Measurements from ENCODE around the gene RBM5. TPM values are rescaled to one million over a fixed set of nuclear protein-coding genes. Genes with fewer than 3 reads are reported as not detected.

RBM5 gene
- total and polyA plus RNA-seq, 10 of the 15 experiments (the other 5 are each of a cell fraction or from before 2014, with no cell fraction given) = 35.1 to 347 (median 111) TPM

- Histone ChIP-seq H3K4me3 (no peak overlapping the region), H3K36me3 (ENCODE audit: control insufficient read depth in 2 of 2, insufficient read depth in 2 of 2, low read length in 1 of 2) (peaks cover 0 to 2% of the 10 kb centered on the region in 2 experiments; a peak in 1 of 4 replicates), H3K4me2 (ENCODE audit: control insufficient read depth, insufficient read depth) (no peak overlapping the region), H3K79me2 (ENCODE audit: control insufficient read depth, insufficient read depth, low read length) (no peaks in the 10 kb centered on the region), H3K9ac (ENCODE audit: control insufficient read depth, insufficient read depth, low read length) (no peak overlapping the region), H3K9me3 (replicated peaks; ENCODE audit: control insufficient read depth, insufficient read depth, low read length) (no peaks in the 10 kb centered on the region), H3K27me3 (replicated peaks in 1 of 2; ENCODE audit: control insufficient read depth in 2 of 2, insufficient read depth in 2 of 2, low read length in 1 of 2) (no peaks in the 10 kb centered on the region), H3K27ac (ENCODE audit: control insufficient read depth, insufficient read depth) (no peak overlapping the region), H4K20me1 (ENCODE audit: control insufficient read depth, insufficient read depth) (no peaks in the 10 kb centered on the region), H2AFZ (ENCODE audit: control insufficient read depth, low read depth, low read length) (no peak overlapping the region), H3K4me1 (ENCODE audit: control insufficient read depth, insufficient read depth, low read length) (no peaks in the 10 kb centered on the region)
- in situ Hi-C loops (cut with MboI) = no loop called here
- ChIA-PET CTCF (interaction anchor here (1.0 kb wide), 1 partner anchor 134 kb away, joined by 3 read pairs; no protein-coding TSS in a partner anchor), SMC1A (ENCODE audit: uncharacterized antibody, unreplicated experiment) (no interaction called here), RAD21 (ENCODE audit: unreplicated experiment) (no interaction called here), POLR2A (interaction anchor here (0.7 kb wide), 1 partner anchor 109 kb away, joined by 3 read pairs; no protein-coding TSS in a partner anchor)
- FAIRE-seq (no peak), DNase-seq (ENCODE audit: low read depth, low spot score) (no peak), ATAC-seq (no peak; the same call in 2 of the 3 replicates)
- no TSS peak for BruUV-seq (replicated peaks)
- WGBS (ENCODE audit: insufficient coverage, insufficient replicate concordance, low lambda C conversion rate, missing lambda C conversion rate) = 45% methylated on average over 14 of the region's 16 CpGs
- TF ChIP-seq ATF3 (IDR thresholded peaks at IDR 0.05; ENCODE audit: borderline replicate concordance, extremely low read depth, low read depth, low read length) = no peak
- TF ChIP-seq FOS (IDR thresholded peaks at IDR 0.05; ENCODE audit: borderline replicate concordance, extremely low read depth, insufficient read length) = no peak
- TF ChIP-seq MEF2B (IDR thresholded peaks at IDR 0.05; ENCODE audit: partially characterized antibody, poor library complexity, severe bottlenecking) = no peak
- TF ChIP-seq EP300 (IDR thresholded peaks at IDR 0.05; ENCODE audit: borderline replicate concordance in 1 of 2, control insufficient read depth in 1 of 2, low read depth in 2 of 2, low read length in 2 of 2) = no peak
- no peak for TF ChIP-seq HCFC1 (IDR thresholded peaks at IDR 0.05; ENCODE audit: low read length)
- TF ChIP-seq PAX8 (IDR thresholded peaks at IDR 0.05) = no peak
- TF ChIP-seq MYB (IDR thresholded peaks at IDR 0.05; ENCODE audit: borderline replicate concordance, low read depth, low read length) = no peak
- TF ChIP-seq ZNF384 (IDR thresholded peaks at IDR 0.05; ENCODE audit: borderline replicate concordance, low read depth, low read length) = no peak
- no peak for TF ChIP-seq NFYA (IDR thresholded peaks at IDR 0.05; ENCODE audit: borderline replicate concordance, low read depth, low read length)
- TF ChIP-seq LARP7 (IDR thresholded peaks at IDR 0.05) = no peak
- no peak for TF ChIP-seq ZZZ3 (IDR thresholded peaks at IDR 0.05; ENCODE audit: control insufficient read depth, insufficient read length, low read depth)
- TF ChIP-seq PKNOX1 (IDR thresholded peaks at IDR 0.05) = no peak
- no peak for TF ChIP-seq MXI1 (IDR thresholded peaks at IDR 0.05; ENCODE audit: low read depth, low read length)
- intact Hi-C loops (cut with micrococcal nuclease; ENCODE audit: unreplicated experiment) = no loop called here
Observed at GRCh38 chr3:50126287-50127211, 37.8 kb downstream of the RBM5 start.
